T-cell (primary cell): Measurements from ENCODE around the gene SESN1. TPM values are rescaled to one million over a fixed set of nuclear protein-coding genes. Genes with fewer than 3 reads are reported as not detected.

ENCODE experiments used
- ATAC-seq, 4 experiments: fragments of 200-7000 bp in 3 of 4; fragments of 150-1000 bp in 1 of 4; cut with Tn5 transposase; replicated peaks in 1 of 4; 1 replicate in 3 of 4; 2 replicates in 1 of 4; pipeline ENCODE4 v1.10.0; 2021; ENCODE audit warnings: moderate library complexity in 3 of 4, mild to moderate bottlenecking in 2 of 4, moderate number of reproducible peaks in 1 of 4
- CTCF ChIA-PET, 2 donors: fragments of 300-600 bp; sonication (Branson Sonifier 250); formaldehyde crosslinking; loops; one replicate each; lab custom pipeline; 2022; ENCODE audit warnings: antibody characterized with exemption in 2 of 2; lab: Charles Lee
- POLR2A ChIA-PET, 2 donors: fragments of 300-600 bp; sonication (Branson Sonifier 250); formaldehyde crosslinking; loops; one replicate each; lab custom pipeline; 2022; ENCODE audit warnings: antibody characterized with exemption in 2 of 2; lab: Charles Lee
- DNase-seq, 35 experiments: peaks; one replicate each; pipeline versions ENCODE4 v3.0.0 to v3.0.0-alpha.2; 2013 to 2023
- H3K27ac ChIP-seq: one replicate; pipeline ENCODE4 v1.5.1; 2013; ENCODE audit warnings: low read length
- H3K27me3 ChIP-seq, 2 experiments: replicated peaks in 1 of 2; 1 replicate in 1 of 2; 2 replicates in 1 of 2; pipeline versions ENCODE4 v1.6.1 to v1.7.0; 2013; ENCODE audit warnings: low read length in 1 of 2, mixed read lengths in 1 of 2; ENCODE audit not compliant: control insufficient read depth in 2 of 2, insufficient read depth in 2 of 2; ENCODE audit errors: extremely low read depth in 1 of 2
- H3K36me3 ChIP-seq, 2 donors: 1 replicate in 1 of 2; 2 replicates in 1 of 2; pipeline versions ENCODE4 v1.6.1 to v1.7.0; 2013; ENCODE audit warnings: low read length in 1 of 2; ENCODE audit not compliant: control insufficient read depth in 2 of 2, insufficient read depth in 1 of 2; ENCODE audit errors: extremely low read depth in 1 of 2
- H3K4me1 ChIP-seq, 2 experiments: 1 replicate in 1 of 2; 2 replicates in 1 of 2; pipeline versions ENCODE4 v1.6.1 to v1.7.0; 2013; ENCODE audit warnings: low read length in 2 of 2, mixed read lengths in 1 of 2; ENCODE audit not compliant: insufficient read depth in 2 of 2, control insufficient read depth in 1 of 2; ENCODE audit errors: extremely low read depth in 1 of 2
- H3K4me3 ChIP-seq, 2 donors: 1 replicate in 1 of 2; 2 replicates in 1 of 2; pipeline versions ENCODE4 v1.5.1 to v1.7.0; 2013; ENCODE audit warnings: mild to moderate bottlenecking in 2 of 2, low read length in 1 of 2, moderate library complexity in 1 of 2; ENCODE audit not compliant: control insufficient read depth in 1 of 2; ENCODE audit errors: extremely low read depth in 1 of 2
- H3K9me3 ChIP-seq: 2 replicates; pipeline ENCODE4 v1.7.0; 2013
- H3K27ac Mint-ChIP-seq, 2 donors: one replicate each; pipeline ENCODE4 v1.8.0; 2020 to 2021; ENCODE audit warnings: mild to moderate bottlenecking in 2 of 2, mixed read lengths in 2 of 2
- H3K27me3 Mint-ChIP-seq, 2 donors: one replicate each; pipeline ENCODE4 v1.8.0; 2021 to 2022; ENCODE audit warnings: mixed read lengths in 2 of 2
- H3K36me3 Mint-ChIP-seq: one replicate; pipeline ENCODE4 v1.8.0; 2021; ENCODE audit warnings: mixed read lengths
- H3K4me1 Mint-ChIP-seq, 3 donors: one replicate each; pipeline ENCODE4 v1.8.0; 2020 to 2022; ENCODE audit warnings: mixed read lengths in 3 of 3, mild to moderate bottlenecking in 1 of 3
- H3K4me3 Mint-ChIP-seq, 3 donors: one replicate each; pipeline ENCODE4 v1.8.0; 2020 to 2022; ENCODE audit warnings: mild to moderate bottlenecking in 3 of 3, mixed read lengths in 3 of 3, moderate library complexity in 3 of 3
- H3K9me3 Mint-ChIP-seq, 3 donors: one replicate each; pipeline ENCODE4 v1.8.0; 2020 to 2022; ENCODE audit warnings: mixed read lengths in 3 of 3
- WGBS: methylation state at CpG from one replicate; pipeline ENCODE4 v1.1.5; 2013; ENCODE audit warnings: missing lambda C conversion rate; ENCODE audit not compliant: insufficient coverage; 5-methylcytosine and 5-hydroxymethylcytosine counted together
- total RNA-seq, 35 experiments: library from RNA in 6 of 35; stranded (reverse) in 6 of 35; fragments of 120-200 nt in 1 of 35; gene quantifications; one replicate each; pipeline versions ENCODE4 v1.2.1 to v1.2.4 and lab custom pipeline; 2013 to 2026

The SESN1 gene
- total RNA-seq, 5 donors from 2014 or later (not counting 1 experiment from before 2014, with no cell fraction given): 24.2 to 75.5 (median 33.1) TPM

- Histone ChIP-seq H3K36me3 (no peaks in the 10 kb centered on the region), H3K4me1 (peaks cover 33 to 50% of the 10 kb centered on the region in 2 experiments), H3K27ac (no peak overlapping the region), H3K9me3 (no peaks in the 10 kb centered on the region), H3K4me3 (no peak overlapping the region), H3K27me3 (no peaks in the 10 kb centered on the region)
- Mint-ChIP-seq H3K9me3 (peaks cover 0 to 3% (median 0%) of the 10 kb centered on the region in 3 donors), H3K36me3 (no peaks in the 10 kb centered on the region), H3K27ac (peak overlapping the region in 1 of 2 donors; percentile 18), H3K27me3 (no peaks in the 10 kb centered on the region), H3K4me3 (no peak overlapping the region), H3K4me1 (peaks cover 57 to 78% (median 59%) of the 10 kb centered on the region in 3 donors)
- ChIA-PET POLR2A (no interaction called here), CTCF (no interaction called here)
- WGBS: 100% methylated on average over 1 of the region's 1 CpG
- DNase-seq (no peak), ATAC-seq (no peak)
Measured at GRCh38 chr6:108944071-108944470, 150.6 kb downstream of the SESN1 start.

DNA sequence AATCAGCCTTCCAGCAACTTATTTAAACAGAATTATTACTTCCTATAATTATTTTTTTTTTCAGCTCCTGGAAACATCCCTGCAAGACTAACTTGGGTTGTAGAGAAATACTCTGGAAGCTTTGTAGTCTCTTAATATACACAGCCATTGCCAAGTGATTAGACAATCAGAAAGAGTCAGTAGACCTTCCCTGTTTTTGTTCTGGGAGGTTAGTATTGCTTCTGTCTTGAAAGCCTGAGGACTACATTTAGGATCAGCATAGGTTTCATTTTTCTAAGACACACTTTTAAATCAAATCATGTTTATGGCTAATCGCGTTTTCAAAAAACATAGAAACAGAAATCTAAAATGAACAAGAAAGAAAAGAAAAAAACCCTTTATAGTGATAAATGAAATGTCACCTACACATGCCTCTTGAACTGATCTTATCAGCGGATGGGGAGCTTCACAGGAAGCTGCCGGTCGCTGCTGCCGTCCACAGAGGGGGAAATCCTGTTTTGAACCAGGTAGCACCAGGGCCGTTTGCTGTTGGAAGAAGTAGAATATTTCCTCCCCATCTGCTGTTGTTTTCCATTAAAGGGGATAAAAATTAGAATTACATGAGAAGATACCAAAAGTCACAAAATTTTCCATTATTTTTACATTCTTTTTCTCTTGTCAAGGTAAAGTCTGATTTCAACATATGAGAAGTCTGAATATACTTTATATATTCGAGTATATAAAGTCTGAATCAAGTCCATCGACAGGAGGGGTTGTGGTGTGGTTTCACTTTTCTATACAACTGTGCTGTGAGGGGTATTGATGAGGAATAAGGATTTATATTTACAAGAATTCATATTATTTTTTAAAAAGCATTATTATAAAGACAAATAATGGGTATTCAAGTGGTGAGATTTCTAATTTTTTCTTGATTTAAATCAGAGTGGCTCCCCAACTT is 151.8 kb downstream of the SESN1 start:
- Histone ChIP-seq H3K4me3 (peak overlapping the region; percentile 4 to 51), H3K4me1 (peaks cover 33 to 50% of the 10 kb centered on the region in 2 experiments), H3K27me3 (no peaks in the 10 kb centered on the region), H3K9me3 (no peaks in the 10 kb centered on the region), H3K36me3 (no peaks in the 10 kb centered on the region), H3K27ac (peak overlapping the region; percentile 78)
- ChIA-PET CTCF (interaction anchor here (0.6 to 1.4 kb wide), 6 partner anchors 12 to 401 kb away, joined by 3 to 6 read pairs (median 3); partner anchors contain the start of gene ARMC2 (in 1 of the 2)), POLR2A (interaction anchor here in 1 of 2 donors (0.7 kb wide), 1 partner anchor 80 kb away, joined by 4 read pairs; no protein-coding TSS in a partner anchor)
- Mint-ChIP-seq H3K9me3 (peaks cover 0 to 3% (median 0%) of the 10 kb centered on the region in 3 donors), H3K4me3 (peak overlapping the region; percentile 55 to 68 (median 66)), H3K27ac (peak overlapping the region; percentile 87 to 88), H3K4me1 (peaks cover 57 to 68% (median 59%) of the 10 kb centered on the region in 3 donors), H3K36me3 (no peaks in the 10 kb centered on the region), H3K27me3 (no peaks in the 10 kb centered on the region)
- DNase-seq (peak; percentile 13 to 85 (median 67)), ATAC-seq (peak; percentile 96 to 100 (median 100))
- no CpG with 5 or more reads among the region's 9 CpGs for WGBS

DNA sequence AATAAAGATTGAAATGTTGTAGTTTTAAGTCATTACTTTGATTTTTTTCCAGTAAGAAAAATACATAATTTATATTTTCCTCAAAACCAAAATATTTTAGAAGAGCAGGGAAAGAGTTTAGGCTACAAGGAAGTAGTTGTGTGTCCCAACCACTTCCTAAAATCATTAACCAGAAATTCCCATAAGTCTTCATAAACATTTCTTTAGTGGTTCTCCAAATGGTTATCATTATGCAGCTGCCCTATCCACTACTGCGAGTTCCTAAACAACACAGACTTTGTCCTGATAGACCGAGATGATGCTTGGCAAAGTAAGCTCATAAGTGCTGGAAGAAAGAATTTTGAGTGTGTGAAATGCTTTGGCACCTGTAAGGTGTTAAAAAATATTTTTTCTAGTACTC is 152.8 kb downstream of the SESN1 start:
- Mint-ChIP-seq H3K4me1 (peaks cover 55 to 62% (median 56%) of the 10 kb centered on the region in 3 donors), H3K27me3 (no peaks in the 10 kb centered on the region), H3K9me3 (peaks cover 0 to 3% (median 0%) of the 10 kb centered on the region in 3 donors), H3K36me3 (peaks cover 2% of the 10 kb centered on the region), H3K27ac (peak overlapping the region; percentile 87 to 88), H3K4me3 (peak overlapping the region in 1 of 3 donors; percentile 66)
- no CpG with 5 or more reads among the region's 2 CpGs for WGBS
- Histone ChIP-seq H3K9me3 (no peaks in the 10 kb centered on the region), H3K4me1 (peaks cover 31 to 50% of the 10 kb centered on the region in 2 experiments), H3K36me3 (no peaks in the 10 kb centered on the region), H3K4me3 (no peak overlapping the region), H3K27me3 (no peaks in the 10 kb centered on the region), H3K27ac (peak overlapping the region; percentile 78)
- POLR2A ChIA-PET: no interaction called here
- no peak for DNase-seq
- CTCF ChIA-PET: interaction anchor here (0.6 to 1.4 kb wide), 3 partner anchors 40 to 400 kb away, joined by 3 to 6 read pairs (median 3); partner anchors contain the start of gene ARMC2 (in 1 of the 2)
- no peak for ATAC-seq

DNA sequence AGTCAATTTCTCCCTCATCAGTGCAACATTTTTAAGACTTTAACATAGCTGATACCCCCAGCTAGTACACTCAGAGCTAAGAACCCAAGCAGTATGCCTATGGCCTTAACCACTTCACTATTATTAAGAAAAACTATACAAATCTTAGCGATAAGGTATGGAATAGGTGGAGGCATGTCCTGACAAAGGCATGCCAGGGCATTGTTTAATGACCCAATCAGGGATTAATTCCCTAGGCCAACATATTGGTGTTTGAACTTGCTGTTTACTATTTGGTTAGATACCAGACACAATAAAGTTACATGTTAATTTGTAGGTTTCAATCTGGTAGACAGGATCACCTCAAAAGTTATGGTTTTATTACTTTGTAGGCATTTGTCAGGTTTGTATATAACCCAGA is 153.4 kb downstream of the SESN1 start:
- ChIA-PET CTCF (interaction anchor here (0.5 to 0.6 kb wide), 2 partner anchors 443 to 685 kb away, joined by 4 to 8 read pairs; no protein-coding TSS in a partner anchor), POLR2A (interaction anchor here in 1 of 2 donors (0.7 kb wide), 1 partner anchor 158 kb away, joined by 3 read pairs; no protein-coding TSS in a partner anchor)
- Mint-ChIP-seq H3K27me3 (no peaks in the 10 kb centered on the region), H3K4me1 (peaks cover 50 to 60% (median 52%) of the 10 kb centered on the region in 3 donors), H3K4me3 (no peak overlapping the region), H3K36me3 (peaks cover 2% of the 10 kb centered on the region), H3K9me3 (peaks cover 0 to 3% (median 0%) of the 10 kb centered on the region in 3 donors), H3K27ac (peak overlapping the region; percentile 4 to 25)
- Histone ChIP-seq H3K36me3 (no peaks in the 10 kb centered on the region), H3K27ac (no peak overlapping the region), H3K9me3 (no peaks in the 10 kb centered on the region), H3K27me3 (no peaks in the 10 kb centered on the region), H3K4me1 (peaks cover 29 to 49% of the 10 kb centered on the region in 2 experiments), H3K4me3 (no peak overlapping the region)
- no peak for DNase-seq
- no CpG with 5 or more reads among the region's 1 CpG for WGBS
- ATAC-seq: no peak

- no peaks in the 10 kb centered on the region for H3K27me3 Mint-ChIP-seq
- Histone ChIP-seq H3K9me3 (no peaks in the 10 kb centered on the region), H3K4me3 (no peak overlapping the region), H3K36me3 (no peaks in the 10 kb centered on the region), H3K27me3 (no peaks in the 10 kb centered on the region), H3K4me1 (peaks cover 29 to 45% of the 10 kb centered on the region in 2 experiments), H3K27ac (no peak overlapping the region)
- no peak for ATAC-seq
- peaks cover 47 to 55% (median 50%) of the 10 kb centered on the region in 3 donors for H3K4me1 Mint-ChIP-seq
- H3K9me3 Mint-ChIP-seq: peaks cover 0 to 3% (median 0%) of the 10 kb centered on the region in 3 donors
- H3K36me3 Mint-ChIP-seq: peaks cover 2% of the 10 kb centered on the region
- CTCF ChIA-PET: no interaction called here
- no peak overlapping the region for H3K4me3 Mint-ChIP-seq
- H3K27ac Mint-ChIP-seq: peak overlapping the region in 1 of 2 donors; percentile 41
- POLR2A ChIA-PET: interaction anchor here in 1 of 2 donors (0.7 kb wide), 1 partner anchor 159 kb away, joined by 3 read pairs; no protein-coding TSS in a partner anchor
- 100% methylated on average over 1 of the region's 5 CpGs for WGBS
- DNase-seq: no peak
Measured at GRCh38 chr6:108940741-108941140, 153.9 kb downstream of the SESN1 start.

DNA sequence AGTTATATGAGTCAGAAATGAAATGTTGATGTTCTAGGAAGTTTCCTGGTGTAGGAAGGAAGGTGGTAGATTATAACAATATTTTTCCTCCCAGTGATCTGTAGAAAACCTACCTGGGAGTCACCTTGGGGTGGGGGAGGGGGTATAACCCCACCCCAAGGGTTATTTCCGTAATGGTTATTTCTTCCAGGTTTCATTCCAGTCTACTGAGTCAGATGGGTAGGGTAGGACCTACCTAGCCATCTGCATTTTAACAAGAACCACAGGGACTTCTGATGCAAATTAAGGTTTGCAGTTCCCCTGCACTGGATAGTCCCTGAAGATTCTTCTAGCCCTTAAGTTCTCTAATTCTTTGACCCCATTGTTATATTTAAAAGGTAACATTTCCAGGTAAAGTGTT is 157.5 kb downstream of the SESN1 start:
- ChIA-PET POLR2A (interaction anchor here in 1 of 2 donors (0.6 kb wide), 1 partner anchor 31 kb away, joined by 3 read pairs; no protein-coding TSS in a partner anchor), CTCF (no interaction called here)
- Histone ChIP-seq H3K27ac (no peak overlapping the region), H3K4me1 (peaks cover 9 to 15% of the 10 kb centered on the region in 2 experiments), H3K4me3 (no peak overlapping the region), H3K27me3 (no peaks in the 10 kb centered on the region), H3K36me3 (no peaks in the 10 kb centered on the region), H3K9me3 (no peaks in the 10 kb centered on the region)
- no peaks in the 10 kb centered on the region for H3K27me3 Mint-ChIP-seq
- no peak overlapping the region for H3K27ac Mint-ChIP-seq
- no CpG with 5 or more reads among the region's 1 CpG for WGBS
- H3K4me1 Mint-ChIP-seq: peaks cover 17 to 25% (median 19%) of the 10 kb centered on the region in 3 donors
- H3K4me3 Mint-ChIP-seq: no peak overlapping the region
- ATAC-seq (no peak), DNase-seq (no peak)
- peaks cover 0 to 3% (median 0%) of the 10 kb centered on the region in 3 donors for H3K9me3 Mint-ChIP-seq
- H3K36me3 Mint-ChIP-seq: peaks cover 6% of the 10 kb centered on the region
